Uterus (tissue), 2 donors: ENCODE data around the gene FAM227B.

ENCODE experiments used
- POLR2A ChIP-seq, 2 donors: fragments of 450-650 bp; IDR thresholded peaks; one replicate each; pipeline ENCODE4 v1.6.1; 2016; ENCODE audit warnings: antibody characterized with exemption in 2 of 2, mild to moderate bottlenecking in 1 of 2, moderate library complexity in 1 of 2
- TF ChIP-seq, protein P1 (sequence below), 4 experiments: fragments of 200-600 bp in 2 of 4; fragments of 450-650 bp in 2 of 4; sonication (generic) in 2 of 4; IDR thresholded peaks; one replicate each; pipeline ENCODE4 v1.5.1; 2016 to 2019; ENCODE audit warnings: antibody characterized with exemption in 4 of 4, mild to moderate bottlenecking in 2 of 4, moderate library complexity in 1 of 4

GRCh38 chr15:49462232-49462844 lies 158.3 kb downstream of the FAM227B start:
- TF ChIP-seq, protein P1, sequence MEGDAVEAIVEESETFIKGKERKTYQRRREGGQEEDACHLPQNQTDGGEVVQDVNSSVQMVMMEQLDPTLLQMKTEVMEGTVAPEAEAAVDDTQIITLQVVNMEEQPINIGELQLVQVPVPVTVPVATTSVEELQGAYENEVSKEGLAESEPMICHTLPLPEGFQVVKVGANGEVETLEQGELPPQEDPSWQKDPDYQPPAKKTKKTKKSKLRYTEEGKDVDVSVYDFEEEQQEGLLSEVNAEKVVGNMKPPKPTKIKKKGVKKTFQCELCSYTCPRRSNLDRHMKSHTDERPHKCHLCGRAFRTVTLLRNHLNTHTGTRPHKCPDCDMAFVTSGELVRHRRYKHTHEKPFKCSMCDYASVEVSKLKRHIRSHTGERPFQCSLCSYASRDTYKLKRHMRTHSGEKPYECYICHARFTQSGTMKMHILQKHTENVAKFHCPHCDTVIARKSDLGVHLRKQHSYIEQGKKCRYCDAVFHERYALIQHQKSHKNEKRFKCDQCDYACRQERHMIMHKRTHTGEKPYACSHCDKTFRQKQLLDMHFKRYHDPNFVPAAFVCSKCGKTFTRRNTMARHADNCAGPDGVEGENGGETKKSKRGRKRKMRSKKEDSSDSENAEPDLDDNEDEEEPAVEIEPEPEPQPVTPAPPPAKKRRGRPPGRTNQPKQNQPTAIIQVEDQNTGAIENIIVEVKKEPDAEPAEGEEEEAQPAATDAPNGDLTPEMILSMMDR (IDR thresholded peaks at IDR 0.05), result no peak
- no peak for TF ChIP-seq POLR2A (IDR thresholded peaks at IDR 0.05)
